HL-60 (cell line): ENCODE measurements around the gene ZNF613.

Experiments used
- CTCF ChIP-seq: IDR thresholded peaks from one replicate; pipeline ENCODE4 v1.5.1; 2011; ENCODE audit warnings: low read length, control low read depth, inconsistent platforms; ENCODE audit not compliant: insufficient read depth
- GABPA ChIP-seq: IDR thresholded peaks from 2 replicates; pipeline ENCODE4 v1.6.1; 2012; ENCODE audit warnings: low read depth
- REST ChIP-seq: IDR thresholded peaks from 2 replicates; pipeline ENCODE4 v1.6.1; 2012; ENCODE audit warnings: low read depth; ENCODE audit not compliant: insufficient replicate concordance

- TF ChIP-seq CTCF (no peak), REST (no peak), GABPA (no peak)
Measured at GRCh38 chr19:51926426-51926783, 867 bp upstream of the ZNF613 start.
